ENCODE data around the gene EPS8L2. TPM values are rescaled to one million over a fixed set of nuclear protein-coding genes. Genes with fewer than 3 reads are reported as not detected.

EPS8L2 gene
- total RNA-seq, 2 experiments from 2014 or later = 12.4 to 12.6 TPM

DNA sequence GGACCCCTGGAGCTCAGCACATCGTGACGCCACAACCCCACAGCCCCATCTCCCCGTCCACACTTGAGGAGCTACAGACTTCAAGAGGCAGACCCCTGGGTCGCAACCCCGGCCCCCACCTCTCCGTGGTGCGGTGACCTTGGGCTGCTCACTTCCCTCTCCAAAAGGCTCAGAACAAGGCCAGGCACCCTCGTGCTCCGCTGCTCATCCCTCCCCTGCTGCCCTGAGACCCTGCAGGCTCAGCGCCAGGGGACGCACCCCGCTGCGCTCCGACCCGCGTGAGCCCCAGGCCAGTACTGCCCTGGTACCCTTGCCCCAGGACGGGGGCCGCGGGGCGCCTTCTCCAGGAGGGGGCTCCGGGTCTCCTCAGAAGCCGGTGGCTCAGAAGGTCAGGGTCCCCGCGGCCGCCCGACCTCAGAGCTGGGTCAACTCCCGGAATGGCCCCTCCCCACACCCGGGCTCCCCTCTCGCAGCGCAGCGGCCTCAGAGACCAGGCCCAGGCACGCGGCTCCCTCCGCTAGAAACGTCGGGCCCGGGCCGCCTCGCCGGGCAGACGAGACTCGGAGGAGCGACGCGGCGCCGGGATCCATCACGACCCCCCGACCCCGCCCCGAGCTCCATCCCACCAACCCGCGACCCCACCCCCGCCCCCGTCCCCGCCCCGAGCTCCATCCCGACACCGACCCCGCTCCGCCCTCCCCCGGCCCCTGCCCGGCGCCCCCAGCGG, 70.7 kb downstream of the EPS8L2 start:
- H3K9me3 Mint-ChIP-seq = no peaks in the 10 kb centered on the region
- CTCF ChIA-PET = interaction anchor here (0.9 to 2.2 kb wide), 3 partner anchors 11 to 55 kb away, joined by 4 to 5 read pairs (median 4); no protein-coding TSS in a partner anchor
- H3K4me1 Mint-ChIP-seq (ENCODE audit: low read depth) = peaks cover 21% of the 10 kb centered on the region
- H3K36me3 Mint-ChIP-seq = peaks cover 2% of the 10 kb centered on the region
- H3K4me3 Mint-ChIP-seq = peak overlapping the region; percentile 85
- intact Hi-C loops (cut with micrococcal nuclease) = loop anchor here (2.0 kb wide), 1 partner anchor 20 kb away; no protein-coding TSS in a partner anchor
- POLR2A ChIA-PET = interaction anchor here (0.7 to 2.1 kb wide), 7 partner anchors 14 to 86 kb away, joined by 3 to 9 read pairs (median 3); partner anchors contain the start of genes CEND1, RPLP2, TALDO1 and TSPAN4
- H3K27me3 Mint-ChIP-seq = no peaks in the 10 kb centered on the region
- peak overlapping the region; percentile 70 for H3K27ac Mint-ChIP-seq
- DNase-seq = peak; percentile 29

Other genes starting within 250 kb of the EPS8L2 start
- gene RNH1, start 199.0 kb upstream of the EPS8L2 start, total RNA-seq = 100 to 1,000 TPM; 127 to 134 TPM
- gene HRAS, start 170.7 kb upstream of the EPS8L2 start, total RNA-seq = 10 to 100 TPM; 39.8 to 42.0 TPM
- gene LRRC56, start 168.7 kb upstream of the EPS8L2 start, total RNA-seq = 1 to 10 TPM; 1.3 to 1.6 TPM
- 1 to 10 TPM; 3.1 to 3.9 TPM for gene LMNTD2, start 145.5 kb upstream of the EPS8L2 start, total RNA-seq
- 10 to 100 TPM; 18.8 to 21.9 TPM for gene RASSF7, start 145.3 kb upstream of the EPS8L2 start, total RNA-seq
- 10 to 100 TPM; 32.4 to 33.5 TPM for gene PHRF1, start 129.8 kb upstream of the EPS8L2 start, total RNA-seq
- gene IRF7, start 90.3 kb upstream of the EPS8L2 start, total RNA-seq = 10 to 100 TPM; 79.9 to 80.7 TPM
- not detected for gene CDHR5, start 81.3 kb upstream of the EPS8L2 start, total RNA-seq
- not detected for gene SCT, start 79.0 kb upstream of the EPS8L2 start, total RNA-seq
- gene DRD4, start 69.0 kb upstream of the EPS8L2 start, total RNA-seq = under 1 TPM; 0.21 to 0.39 TPM
- 10 to 100 TPM; 41.5 to 50.5 TPM for gene DEAF1, start 11.0 kb upstream of the EPS8L2 start, total RNA-seq
- gene TMEM80, start 10.4 kb upstream of the EPS8L2 start, total RNA-seq = 1 to 10 TPM; 9.5 to 9.8 TPM
- 100 to 1,000 TPM; 284 to 296 TPM for gene TALDO1, start 41.2 kb downstream of the EPS8L2 start, total RNA-seq
- gene GATD1, start 71.3 kb downstream of the EPS8L2 start, total RNA-seq = 10 to 100 TPM; 36.6 to 39.1 TPM
- gene CEND1, start 83.9 kb downstream of the EPS8L2 start, total RNA-seq = 1 to 10 TPM in 1 of 2 experiments, under 1 TPM in 1; 0.68 to 1.1 TPM
- 10 to 100 TPM; 28.4 to 32.2 TPM for gene SLC25A22, start 92.0 kb downstream of the EPS8L2 start, total RNA-seq
- gene PIDD1, start 99.0 kb downstream of the EPS8L2 start, total RNA-seq = 10 to 100 TPM; 28.3 to 32.1 TPM
- gene RPLP2, start 103.7 kb downstream of the EPS8L2 start, total RNA-seq = 1,000 to 10,000 TPM; 2,941 to 2,963 TPM
- gene PNPLA2, start 112.7 kb downstream of the EPS8L2 start, total RNA-seq = 10 to 100 TPM; 33.2 to 35.0 TPM
- gene CRACR2B, start 121.7 kb downstream of the EPS8L2 start, total RNA-seq = 1 to 10 TPM; 1.8 to 2.3 TPM
- gene CD151, start 126.7 kb downstream of the EPS8L2 start, total RNA-seq = 10 to 100 TPM; 40.2 to 40.9 TPM
- 10 to 100 TPM; 70.4 to 74.0 TPM for gene POLR2L, start 136.3 kb downstream of the EPS8L2 start, total RNA-seq
- 1 to 10 TPM; 5.2 to 5.3 TPM for gene TSPAN4, start 136.6 kb downstream of the EPS8L2 start, total RNA-seq
- 10 to 100 TPM; 61.5 to 61.6 TPM for gene CHID1, start 204.6 kb downstream of the EPS8L2 start, total RNA-seq
- gene AP2A2, start 219.6 kb downstream of the EPS8L2 start, total RNA-seq = 10 to 100 TPM; 42.8 to 44.1 TPM